ENCODE data around the gene NPSR1.

GRCh38 chr7:34673066-34673465 is 15.0 kb downstream of the NPSR1 start:
- TF ChIP-seq CTCF (IDR thresholded peaks at IDR 0.05) (no peak), POLR2A (IDR thresholded peaks at IDR 0.05) (no peak), POLR2AphosphoS5 (IDR thresholded peaks at IDR 0.05) (no peak), EP300 (IDR thresholded peaks at IDR 0.05; ENCODE audit: low read depth) (no peak)
